Glomerular visceral epithelial cell (primary cell): ENCODE data around the gene CORO7.

Experiments
- DNase-seq: peaks from one replicate; pipeline ENCODE4 v3.0.0-alpha.2; 2016; ENCODE audit errors: extremely low spot score

The CORO7 gene

GRCh38 chr16:4307215-4308037 lies 109.0 kb downstream of the CORO7 start:
- DNase-seq: peak; percentile 97

GRCh38 chr16:4306470-4307214 lies 109.8 kb downstream of the CORO7 start:
- peak; percentile 53 for DNase-seq
